ENCODE results near the gene RHBG. TPM values are rescaled to one million over a fixed set of nuclear protein-coding genes. Genes with fewer than 3 reads are reported as not detected.

RHBG gene
- polyA plus RNA-seq, 1 donor from 2014 or later = not detected

GRCh38 chr1:156407344-156407743 is 38.3 kb downstream of the RHBG start:
- no peak overlapping the region for H2AFZ ChIP-seq (ENCODE audit: low read depth, low read length)
- no peaks in the 10 kb centered on the region for H3K9me2 ChIP-seq (ENCODE audit: insufficient read depth, low read length)
- no peak overlapping the region for H3K4me2 ChIP-seq (ENCODE audit: low read length)
- H3K27me3 ChIP-seq (ENCODE audit: insufficient read depth, low read depth, low read length) = no peaks in the 10 kb centered on the region
- TF ChIP-seq TAF1 (IDR thresholded peaks at IDR 0.05; ENCODE audit: low read depth) (no peak), RAD21 (conservative IDR thresholded peaks at IDR 0.05) (no peak), EP300 (conservative IDR thresholded peaks at IDR 0.05; ENCODE audit: poor library complexity, severe bottlenecking) (no peak), EZH2 (IDR thresholded peaks at IDR 0.05; ENCODE audit: borderline replicate concordance, insufficient read depth, low read length, poor library complexity, severe bottlenecking) (no peak), REST (IDR thresholded peaks at IDR 0.05; ENCODE audit: borderline replicate concordance) (no peak), MXI1 (conservative IDR thresholded peaks at IDR 0.05; ENCODE audit: poor library complexity, severe bottlenecking) (no peak), SMC3 (conservative IDR thresholded peaks at IDR 0.05; ENCODE audit: poor library complexity) (no peak), POLR2AphosphoS5 (IDR thresholded peaks at IDR 0.05) (no peak), CTCF (IDR thresholded peaks at IDR 0.05; ENCODE audit: poor library complexity, severe bottlenecking) (no peak)
- H3K4me3 ChIP-seq (ENCODE audit: low read length) = no peak overlapping the region
- H3K9ac ChIP-seq (ENCODE audit: low read length) = no peak overlapping the region
- H3K36me3 ChIP-seq (ENCODE audit: insufficient read depth, low read length) = no peaks in the 10 kb centered on the region
- H3F3A ChIP-seq (ENCODE audit: insufficient read depth, low read length, poor library complexity, severe bottlenecking) = no peaks in the 10 kb centered on the region
- H3K27ac ChIP-seq (ENCODE audit: low read length) = no peak overlapping the region
- no peaks in the 10 kb centered on the region for H4K20me1 ChIP-seq (ENCODE audit: insufficient read depth)
- H3K79me2 ChIP-seq (replicated peaks; ENCODE audit: insufficient read depth, low read length) = no peaks in the 10 kb centered on the region
- no peaks in the 10 kb centered on the region for H3K9me3 ChIP-seq (ENCODE audit: low read length)

DNA sequence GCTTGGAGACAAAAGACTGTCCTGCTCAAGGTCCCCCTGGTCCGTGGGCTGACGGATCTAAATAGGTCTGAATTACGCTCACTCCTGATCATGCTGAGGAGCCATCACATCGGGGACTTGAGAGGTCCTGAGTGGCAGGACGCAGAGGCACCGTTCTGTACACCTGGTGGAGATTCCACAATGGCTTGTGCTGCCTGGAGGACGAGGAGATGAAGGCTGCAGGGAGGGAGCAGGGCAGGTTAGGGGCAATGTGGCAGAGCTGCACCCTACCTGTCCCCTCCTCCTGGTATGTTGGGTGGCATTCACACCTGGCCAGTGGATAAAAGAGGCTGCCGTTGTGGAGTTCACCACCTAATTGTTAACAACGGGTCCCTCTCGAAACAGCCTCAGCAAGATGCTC is 38.7 kb downstream of the RHBG start:
- no peaks in the 10 kb centered on the region for H3K27me3 ChIP-seq (ENCODE audit: insufficient read depth, low read depth, low read length)
- no peak overlapping the region for H3K4me2 ChIP-seq (ENCODE audit: low read length)
- no peaks in the 10 kb centered on the region for H3F3A ChIP-seq (ENCODE audit: insufficient read depth, low read length, poor library complexity, severe bottlenecking)
- no peaks in the 10 kb centered on the region for H3K9me3 ChIP-seq (ENCODE audit: low read length)
- TF ChIP-seq EZH2 (IDR thresholded peaks at IDR 0.05; ENCODE audit: borderline replicate concordance, insufficient read depth, low read length, poor library complexity, severe bottlenecking) = no peak
- TF ChIP-seq RAD21 (conservative IDR thresholded peaks at IDR 0.05) = no peak
- TF ChIP-seq SMC3 (conservative IDR thresholded peaks at IDR 0.05; ENCODE audit: poor library complexity) = no peak
- TF ChIP-seq CTCF (IDR thresholded peaks at IDR 0.05; ENCODE audit: poor library complexity, severe bottlenecking) = no peak
- TF ChIP-seq POLR2AphosphoS5 (IDR thresholded peaks at IDR 0.05) = no peak
- TF ChIP-seq TAF1 (IDR thresholded peaks at IDR 0.05; ENCODE audit: low read depth) = no peak
- TF ChIP-seq REST (IDR thresholded peaks at IDR 0.05; ENCODE audit: borderline replicate concordance) = no peak
- no peak for TF ChIP-seq MXI1 (conservative IDR thresholded peaks at IDR 0.05; ENCODE audit: poor library complexity, severe bottlenecking)
- TF ChIP-seq EP300 (conservative IDR thresholded peaks at IDR 0.05; ENCODE audit: poor library complexity, severe bottlenecking) = no peak
- no peak overlapping the region for H3K4me3 ChIP-seq (ENCODE audit: low read length)
- H3K27ac ChIP-seq (ENCODE audit: low read length) = no peak overlapping the region
- H3K9ac ChIP-seq (ENCODE audit: low read length) = no peak overlapping the region
- H3K9me2 ChIP-seq (ENCODE audit: insufficient read depth, low read length) = no peaks in the 10 kb centered on the region
- H2AFZ ChIP-seq (ENCODE audit: low read depth, low read length) = no peak overlapping the region
- H3K36me3 ChIP-seq (ENCODE audit: insufficient read depth, low read length) = no peaks in the 10 kb centered on the region
- no peaks in the 10 kb centered on the region for H4K20me1 ChIP-seq (ENCODE audit: insufficient read depth)
- no peaks in the 10 kb centered on the region for H3K79me2 ChIP-seq (replicated peaks; ENCODE audit: insufficient read depth, low read length)

All from neural cell (in vitro differentiated cells).